ENCODE data around the gene GDAP1L1.

The GDAP1L1 gene

DNA sequence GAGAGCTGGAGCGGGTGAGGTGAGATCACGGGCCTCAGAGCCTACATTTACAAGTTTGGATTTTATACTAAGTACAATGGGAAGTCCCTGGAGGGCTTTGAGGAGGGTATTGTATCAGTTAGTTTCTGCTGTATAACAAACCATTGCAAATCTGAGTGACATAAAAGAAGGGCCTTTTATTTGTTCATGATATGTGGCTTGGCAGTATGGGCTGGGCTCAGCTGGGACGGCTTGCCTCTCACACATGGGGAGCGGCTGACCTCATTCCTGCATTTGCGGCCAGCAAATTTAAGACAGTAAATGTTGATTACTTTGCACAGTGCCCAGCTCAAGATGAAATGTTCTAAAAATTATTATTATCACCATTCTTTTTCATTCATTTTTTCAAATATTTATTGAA, 21.7 kb downstream of the GDAP1L1 start:
- no peak for DNase-seq (ENCODE audit: extremely low read depth, low read depth)
- no peak overlapping the region for H3K4me3 ChIP-seq (replicated peaks; ENCODE audit: low read depth, low read length)
- TF ChIP-seq, protein P1, sequence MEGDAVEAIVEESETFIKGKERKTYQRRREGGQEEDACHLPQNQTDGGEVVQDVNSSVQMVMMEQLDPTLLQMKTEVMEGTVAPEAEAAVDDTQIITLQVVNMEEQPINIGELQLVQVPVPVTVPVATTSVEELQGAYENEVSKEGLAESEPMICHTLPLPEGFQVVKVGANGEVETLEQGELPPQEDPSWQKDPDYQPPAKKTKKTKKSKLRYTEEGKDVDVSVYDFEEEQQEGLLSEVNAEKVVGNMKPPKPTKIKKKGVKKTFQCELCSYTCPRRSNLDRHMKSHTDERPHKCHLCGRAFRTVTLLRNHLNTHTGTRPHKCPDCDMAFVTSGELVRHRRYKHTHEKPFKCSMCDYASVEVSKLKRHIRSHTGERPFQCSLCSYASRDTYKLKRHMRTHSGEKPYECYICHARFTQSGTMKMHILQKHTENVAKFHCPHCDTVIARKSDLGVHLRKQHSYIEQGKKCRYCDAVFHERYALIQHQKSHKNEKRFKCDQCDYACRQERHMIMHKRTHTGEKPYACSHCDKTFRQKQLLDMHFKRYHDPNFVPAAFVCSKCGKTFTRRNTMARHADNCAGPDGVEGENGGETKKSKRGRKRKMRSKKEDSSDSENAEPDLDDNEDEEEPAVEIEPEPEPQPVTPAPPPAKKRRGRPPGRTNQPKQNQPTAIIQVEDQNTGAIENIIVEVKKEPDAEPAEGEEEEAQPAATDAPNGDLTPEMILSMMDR (IDR thresholded peaks at IDR 0.05; ENCODE audit: low read depth, low read length, missing control alignments) = no peak

DNA sequence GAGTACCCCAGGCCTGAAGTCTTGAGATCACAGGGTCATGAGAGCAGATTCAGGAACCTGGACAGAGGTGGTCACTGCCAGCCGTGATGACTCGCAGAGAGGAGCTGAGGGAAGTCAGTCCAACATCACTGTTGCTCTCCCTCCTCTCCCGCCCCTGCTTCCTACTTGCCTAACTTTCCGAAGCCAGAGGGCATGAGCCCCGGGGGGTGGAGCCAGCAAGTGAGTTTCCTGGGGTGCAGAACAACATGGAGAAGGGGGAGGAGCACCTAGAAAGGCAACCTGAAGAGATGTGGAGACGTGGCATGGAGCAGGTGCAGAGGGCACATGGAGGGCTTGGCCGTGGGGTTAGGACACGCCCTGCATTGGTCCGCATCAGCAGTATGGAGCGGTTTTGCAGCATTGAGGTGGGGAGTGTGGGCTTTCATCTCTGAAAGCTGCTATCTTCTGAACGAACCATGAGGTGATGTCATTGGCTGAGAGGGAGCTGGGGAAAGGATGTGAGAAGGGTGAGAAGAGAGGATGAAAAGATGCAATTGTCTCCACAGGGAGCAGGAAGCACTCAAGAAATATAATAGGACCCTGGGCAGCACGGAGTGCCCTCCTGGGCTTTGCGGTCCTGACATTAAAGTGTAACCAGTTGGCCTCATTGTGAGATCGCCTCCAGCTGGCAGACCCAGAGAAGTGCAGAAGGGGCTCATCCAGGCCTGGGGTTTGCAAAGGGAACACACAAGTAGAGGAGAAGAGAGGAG, 25.0 kb downstream of the GDAP1L1 start:
- DNase-seq (ENCODE audit: extremely low read depth, low read depth) = no peak
- TF ChIP-seq, protein P1 (IDR thresholded peaks at IDR 0.05; ENCODE audit: low read depth, low read length, missing control alignments) = peak; percentile 30
- no peak overlapping the region for H3K4me3 ChIP-seq (replicated peaks; ENCODE audit: low read depth, low read length)

DNA sequence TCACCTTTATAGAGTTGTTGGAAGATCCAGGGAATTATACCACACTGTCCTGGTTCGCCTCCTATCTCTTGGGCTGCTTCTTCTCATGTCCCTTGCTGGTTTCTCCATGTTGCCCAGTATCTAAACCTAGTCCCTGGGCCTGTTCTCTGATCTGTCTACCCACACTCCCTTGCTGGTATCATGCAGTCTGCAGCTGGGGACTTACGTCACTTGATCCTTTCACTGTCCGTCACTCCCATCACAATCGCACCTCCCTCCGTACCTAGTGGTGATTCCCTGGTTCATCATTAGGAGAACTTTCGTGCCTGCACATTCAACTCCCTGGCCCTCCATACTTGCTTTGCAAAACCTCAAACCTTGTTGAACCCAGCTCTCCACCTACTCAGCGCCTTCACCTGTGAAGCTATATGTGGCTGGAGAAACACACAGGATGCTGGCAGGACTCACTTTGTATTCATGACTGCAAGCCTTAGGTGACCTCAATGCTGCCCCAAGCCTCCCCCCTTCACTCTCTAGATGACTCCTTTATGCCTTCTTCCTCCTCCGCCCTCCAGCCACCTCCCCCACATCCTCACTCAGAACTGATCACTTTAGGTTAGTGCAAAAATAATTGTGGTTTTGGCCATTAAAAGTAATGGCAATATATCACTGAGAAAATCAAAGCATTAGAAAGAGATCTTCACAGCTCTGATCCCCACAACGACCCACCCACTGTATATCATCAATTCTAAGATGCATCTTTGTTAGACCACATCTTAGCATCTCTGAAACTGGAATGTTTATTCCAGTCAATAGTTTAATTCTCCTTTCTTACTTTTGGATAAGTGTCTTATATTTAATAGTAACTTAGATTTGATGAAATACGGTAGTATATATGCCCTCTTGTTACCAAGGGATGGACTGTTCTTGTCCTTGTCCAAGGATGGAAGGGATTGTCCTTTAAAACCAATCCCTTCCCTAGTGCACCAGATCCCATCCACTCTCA, 26.4 kb downstream of the GDAP1L1 start:
- no peak overlapping the region for H3K4me3 ChIP-seq (replicated peaks; ENCODE audit: low read depth, low read length)
- no peak for DNase-seq (ENCODE audit: extremely low read depth, low read depth)
- TF ChIP-seq, protein P1 (IDR thresholded peaks at IDR 0.05; ENCODE audit: low read depth, low read length, missing control alignments) = no peak

DNA sequence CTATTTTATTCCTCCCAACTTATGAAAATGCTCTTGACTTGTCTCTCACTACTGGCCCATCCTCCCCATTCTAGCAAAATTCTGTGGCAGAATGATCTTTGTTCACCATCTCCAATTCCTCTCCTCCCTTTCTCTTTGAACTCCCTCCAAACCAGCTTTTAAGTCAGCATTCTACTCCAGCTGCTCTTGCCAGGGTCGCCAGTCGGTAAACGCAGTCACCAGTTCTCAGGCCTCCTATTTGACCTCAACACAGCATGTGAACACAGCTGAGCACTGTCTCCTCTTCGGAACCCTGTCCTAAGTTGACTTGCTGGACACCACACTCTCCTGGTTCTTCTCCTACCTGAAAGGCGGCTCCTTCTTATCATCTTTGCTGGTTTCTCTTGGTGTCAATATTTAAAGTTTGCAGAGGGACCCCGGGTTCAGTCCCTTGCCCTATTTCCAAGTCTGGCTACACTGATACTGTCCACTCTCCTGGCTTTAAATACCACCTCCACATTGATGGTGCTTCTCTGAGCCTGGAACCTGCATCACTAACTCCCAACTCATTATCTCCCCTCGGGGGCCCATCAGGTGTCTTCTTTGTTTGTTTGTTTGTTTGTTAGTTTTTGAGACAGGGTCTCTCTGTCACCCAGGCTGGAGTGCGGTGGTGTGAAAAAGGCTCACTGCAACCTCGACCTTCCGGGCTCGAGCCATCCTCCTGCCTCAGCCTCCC, 27.4 kb downstream of the GDAP1L1 start:
- no peak for DNase-seq (ENCODE audit: extremely low read depth, low read depth)
- TF ChIP-seq, protein P1 (IDR thresholded peaks at IDR 0.05; ENCODE audit: low read depth, low read length, missing control alignments) = no peak
- H3K4me3 ChIP-seq (replicated peaks; ENCODE audit: low read depth, low read length) = no peak overlapping the region

DNA sequence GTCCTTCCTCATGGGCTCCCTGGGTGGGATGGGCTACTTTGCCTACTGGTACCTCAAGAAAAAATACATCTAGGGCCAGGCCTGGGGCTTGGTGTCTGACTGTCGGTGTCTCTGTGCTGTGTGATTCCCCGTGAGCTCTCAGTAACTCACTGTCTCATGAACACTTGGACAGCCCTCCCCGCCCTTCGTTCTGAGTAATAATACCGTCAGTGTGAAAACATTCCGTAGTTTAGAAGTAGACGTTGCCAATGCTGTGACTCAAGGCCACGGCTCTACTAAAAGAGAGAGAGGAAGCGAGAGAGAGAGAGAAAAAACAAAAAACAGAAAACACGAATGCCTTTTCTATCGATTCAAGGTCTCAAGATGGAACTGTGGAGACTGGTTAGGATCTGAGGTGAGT, 32.1 kb downstream of the GDAP1L1 start:
- no peak for DNase-seq (ENCODE audit: extremely low read depth, low read depth)
- no peak overlapping the region for H3K4me3 ChIP-seq (replicated peaks; ENCODE audit: low read depth, low read length)
- TF ChIP-seq, protein P1 (IDR thresholded peaks at IDR 0.05; ENCODE audit: low read depth, low read length, missing control alignments) = no peak

DNA sequence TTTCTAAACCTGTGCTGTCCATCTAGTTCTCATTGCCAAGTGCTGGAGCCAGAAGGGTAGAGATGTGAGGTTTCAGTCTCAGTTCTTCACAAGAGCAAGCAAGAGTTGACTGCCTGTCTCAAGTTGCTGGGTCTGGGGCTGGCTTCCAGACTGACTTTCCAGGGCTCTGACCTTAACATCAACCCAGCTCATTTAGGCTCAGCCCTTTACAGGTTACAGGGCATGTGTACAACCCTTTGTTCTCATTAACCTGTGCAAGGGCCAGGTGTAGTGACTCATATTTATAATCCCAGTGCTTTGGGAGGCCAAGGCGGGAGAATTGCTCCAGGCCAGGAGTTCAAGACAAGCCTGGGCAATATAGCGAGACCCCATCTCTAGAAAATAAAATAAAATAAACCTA, 33.3 kb downstream of the GDAP1L1 start:
- no peak for DNase-seq (ENCODE audit: extremely low read depth, low read depth)
- H3K4me3 ChIP-seq (replicated peaks; ENCODE audit: low read depth, low read length) = no peak overlapping the region
- TF ChIP-seq, protein P1 (IDR thresholded peaks at IDR 0.05; ENCODE audit: low read depth, low read length, missing control alignments) = no peak
